ENCODE results near the gene DCUN1D2. TPM values are rescaled to one million over a fixed set of nuclear protein-coding genes. Genes with fewer than 3 reads are reported as not detected.

DCUN1D2 gene
- total and polyA plus RNA-seq, 8 donors, result 4.8 to 18.3 (median 8.3) TPM

GRCh38 chr13:113414335-113414734 is 76.2 kb downstream of the DCUN1D2 start:
- Histone ChIP-seq H3K4me3 (no peak overlapping the region), H3K36me3 (no peaks in the 10 kb centered on the region), H3K9me3 (no peaks in the 10 kb centered on the region), H3K4me1 (no peaks in the 10 kb centered on the region), H3K27me3 (no peaks in the 10 kb centered on the region), H3K27ac (no peak overlapping the region)
- TF ChIP-seq CTCF (IDR thresholded peaks at IDR 0.05), result no peak
- intact Hi-C loops (cut with DNase I), result no loop called here
- DNase-seq, result no peak
- no peak for FAIRE-seq
- 89 to 95% methylated on average over 7 to 8 of the region's 8 CpGs for WGBS, 2 donors
- no peak for ATAC-seq

GRCh38 chr13:113413898-113414282 is 76.6 kb downstream of the DCUN1D2 start:
- intact Hi-C loops (cut with DNase I), result no loop called here
- WGBS, 2 donors, result 70 to 71% methylated on average over 9 of the region's 9 CpGs

GRCh38 chr13:113413178-113413897 is 77.2 kb downstream of the DCUN1D2 start:
- TF ChIP-seq CTCF (IDR thresholded peaks at IDR 0.05), result no peak
- no peaks in the 10 kb centered on the region for H3K4me1 ChIP-seq
- WGBS, 2 donors, result 92 to 93% methylated on average over 32 of the region's 32 CpGs
- H3K36me3 ChIP-seq, result no peaks in the 10 kb centered on the region
- H3K9me3 ChIP-seq, result no peaks in the 10 kb centered on the region
- intact Hi-C loops (cut with DNase I), result no loop called here
- no peak overlapping the region for H3K4me3 ChIP-seq
- no peak for ATAC-seq
- no peak for FAIRE-seq
- H3K27me3 ChIP-seq, result no peaks in the 10 kb centered on the region
- peak in 1 of 6 donors; percentile 67 for DNase-seq
- no peak overlapping the region for H3K27ac ChIP-seq

More at GRCh38 chr13:113413898-113414282, 76.6 kb downstream of the DCUN1D2 start:
- DNase-seq (peak in 1 of 6 donors; percentile 40), FAIRE-seq (no peak), ATAC-seq (peak in 2 of 4 donors; percentile 24 to 25)
- H3K4me1 ChIP-seq, result no peaks in the 10 kb centered on the region
- no peak for TF ChIP-seq CTCF (IDR thresholded peaks at IDR 0.05)
- no peak overlapping the region for H3K27ac ChIP-seq
- no peaks in the 10 kb centered on the region for H3K27me3 ChIP-seq
- H3K36me3 ChIP-seq, result no peaks in the 10 kb centered on the region
- H3K9me3 ChIP-seq, result no peaks in the 10 kb centered on the region
- H3K4me3 ChIP-seq, result no peak overlapping the region

GRCh38 chr13:113412440-113412839 is 78.1 kb downstream of the DCUN1D2 start:
- Histone ChIP-seq H3K9me3 (no peaks in the 10 kb centered on the region), H3K27ac (no peak overlapping the region), H3K4me3 (no peak overlapping the region), H3K27me3 (no peaks in the 10 kb centered on the region), H3K36me3 (no peaks in the 10 kb centered on the region), H3K4me1 (no peaks in the 10 kb centered on the region)
- TF ChIP-seq CTCF (IDR thresholded peaks at IDR 0.05), result no peak
- FAIRE-seq (no peak), ATAC-seq (no peak), DNase-seq (peak in 1 of 6 donors; percentile 59)
- 93 to 98% methylated on average over 22 to 27 of the region's 27 CpGs for WGBS, 2 donors
- intact Hi-C loops (cut with DNase I), result no loop called here

Data from pancreas (tissue), 10 donors.